ENCODE data around the gene QSOX1.

DNA sequence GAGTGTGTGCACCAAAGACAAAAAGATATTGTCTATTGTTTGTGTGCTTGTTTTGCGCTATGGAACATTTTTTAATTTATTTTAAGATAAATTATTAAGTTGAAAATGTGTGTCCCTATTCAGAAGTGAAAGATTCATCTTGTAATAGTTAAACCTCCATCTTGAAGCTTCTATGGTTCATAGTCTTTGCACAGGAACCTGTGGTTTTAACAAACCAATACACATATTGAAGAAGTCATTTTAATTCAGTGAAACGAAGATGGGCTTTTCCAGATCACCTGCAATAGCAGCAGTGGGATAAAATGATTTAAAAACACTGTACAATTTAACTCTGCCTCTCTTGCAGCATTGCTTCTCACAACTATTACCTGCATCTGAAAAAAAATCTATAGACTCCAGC, 42.6 kb upstream of the QSOX1 start:
- TF ChIP-seq, protein P1, sequence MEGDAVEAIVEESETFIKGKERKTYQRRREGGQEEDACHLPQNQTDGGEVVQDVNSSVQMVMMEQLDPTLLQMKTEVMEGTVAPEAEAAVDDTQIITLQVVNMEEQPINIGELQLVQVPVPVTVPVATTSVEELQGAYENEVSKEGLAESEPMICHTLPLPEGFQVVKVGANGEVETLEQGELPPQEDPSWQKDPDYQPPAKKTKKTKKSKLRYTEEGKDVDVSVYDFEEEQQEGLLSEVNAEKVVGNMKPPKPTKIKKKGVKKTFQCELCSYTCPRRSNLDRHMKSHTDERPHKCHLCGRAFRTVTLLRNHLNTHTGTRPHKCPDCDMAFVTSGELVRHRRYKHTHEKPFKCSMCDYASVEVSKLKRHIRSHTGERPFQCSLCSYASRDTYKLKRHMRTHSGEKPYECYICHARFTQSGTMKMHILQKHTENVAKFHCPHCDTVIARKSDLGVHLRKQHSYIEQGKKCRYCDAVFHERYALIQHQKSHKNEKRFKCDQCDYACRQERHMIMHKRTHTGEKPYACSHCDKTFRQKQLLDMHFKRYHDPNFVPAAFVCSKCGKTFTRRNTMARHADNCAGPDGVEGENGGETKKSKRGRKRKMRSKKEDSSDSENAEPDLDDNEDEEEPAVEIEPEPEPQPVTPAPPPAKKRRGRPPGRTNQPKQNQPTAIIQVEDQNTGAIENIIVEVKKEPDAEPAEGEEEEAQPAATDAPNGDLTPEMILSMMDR (conservative IDR thresholded peaks at IDR 0.05): no peak
- TF ChIP-seq EZH2 (IDR thresholded peaks at IDR 0.05; ENCODE audit: low read depth): no peak
